Stimulated activated CD4-positive, alpha-beta T cell treated with anti-CD3 and anti-CD28 coated beads, Interleukin-4, amount 100 ng/mL, for 1 hour (primary cell): ENCODE measurements around the gene ATP5PF.
"Not testable (repeated sequence)": the region's sequence is repeated elsewhere in the genome, so short reads cannot be mapped to it uniquely, and the experiment has no call there.

Source experiments
- DNase-seq: peaks from one replicate; pipeline ENCODE4 v3.0.0-alpha.2; 2020

Gene ATP5PF

DNA sequence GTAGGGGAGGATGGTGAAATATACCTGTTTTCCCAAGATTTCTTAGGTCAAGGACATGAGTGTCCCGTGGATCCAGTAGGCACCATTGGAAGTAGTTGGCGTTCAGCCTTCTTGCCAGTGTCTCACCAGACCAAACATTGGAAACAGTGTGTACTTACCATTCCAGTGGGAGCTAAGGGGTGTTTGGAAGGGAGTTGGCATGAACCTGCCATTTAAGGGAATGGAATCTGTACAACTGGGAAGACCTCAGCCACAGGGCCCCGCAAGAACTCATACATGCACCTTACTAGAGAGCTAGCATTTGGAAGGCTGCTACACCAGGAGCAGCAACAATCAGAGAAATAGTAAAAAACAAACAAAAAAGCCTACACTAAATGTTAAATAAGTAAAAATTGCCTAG, 12.7 kb downstream of the ATP5PF start:
- no peak for DNase-seq

DNA sequence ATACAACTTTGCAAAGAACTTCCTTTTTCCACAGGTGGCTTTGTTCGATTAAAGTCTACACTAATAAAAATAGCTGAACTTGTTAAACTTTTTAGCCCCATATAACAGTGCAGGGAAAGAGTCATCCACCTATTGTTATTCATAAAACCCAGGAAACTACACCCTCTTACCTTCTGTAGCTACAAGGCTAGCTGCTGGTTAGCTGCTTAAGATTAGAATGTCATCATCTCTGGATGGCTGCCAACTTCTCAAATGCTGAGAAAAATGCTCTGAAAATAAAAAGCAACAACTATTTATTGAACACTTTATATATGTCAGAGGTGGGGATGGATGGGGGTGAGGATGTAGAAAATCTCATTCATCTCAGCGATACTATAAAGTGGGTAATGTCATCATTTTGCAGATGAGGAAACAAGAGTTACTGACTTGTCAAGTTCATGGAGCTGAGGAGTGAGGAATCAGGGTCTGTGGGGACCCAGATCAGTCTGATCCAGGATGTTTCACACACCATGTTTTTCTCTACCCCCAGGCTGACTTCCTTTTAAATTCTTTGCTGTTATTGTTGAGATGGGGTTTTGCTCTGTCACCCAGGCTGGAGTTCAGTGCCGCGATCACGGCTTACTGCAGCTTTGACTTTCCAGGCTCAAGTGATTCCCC, 17.1 kb downstream of the ATP5PF start:
- DNase-seq = no peak

DNA sequence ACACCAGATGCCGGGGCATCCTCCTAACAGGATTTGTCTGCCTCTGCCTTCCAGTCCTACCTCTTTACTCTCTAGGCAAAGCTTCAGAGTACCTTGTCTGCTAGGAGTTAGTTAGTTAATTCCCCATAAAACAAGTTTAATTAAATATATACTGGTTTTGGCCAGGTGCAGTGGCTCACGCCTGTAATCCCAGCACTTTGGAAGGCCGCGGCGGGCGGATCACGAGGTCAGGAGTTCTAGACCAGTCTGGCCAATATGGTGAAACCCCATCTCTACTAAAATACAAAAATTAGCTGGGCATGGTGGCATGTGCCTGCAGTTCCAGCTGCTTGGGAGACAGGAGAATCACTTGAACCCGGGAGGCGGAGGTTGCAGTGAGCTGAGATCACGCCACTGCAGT, 20.6 kb downstream of the ATP5PF start:
- DNase-seq = not testable (repeated sequence)

DNA sequence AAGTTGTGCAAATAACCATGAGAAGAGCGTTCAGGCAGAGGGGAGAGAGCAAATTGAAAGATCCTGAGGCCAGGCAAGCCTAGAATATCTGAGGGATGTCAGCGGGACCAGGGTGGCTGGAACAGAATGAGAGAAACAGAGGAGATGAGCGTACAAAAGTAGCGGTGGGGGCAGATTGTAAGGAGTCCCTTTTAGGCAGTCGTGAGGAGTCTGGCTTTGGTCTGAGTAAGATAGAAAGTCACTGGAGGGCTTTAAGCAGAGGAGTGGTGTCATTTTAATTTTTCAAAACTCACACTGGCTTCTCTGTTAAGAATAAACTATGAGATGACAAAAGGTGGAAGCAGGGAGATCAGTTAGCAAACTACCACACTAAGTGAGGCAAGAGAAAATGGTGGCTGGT, 24.2 kb downstream of the ATP5PF start:
- no peak for DNase-seq

DNA sequence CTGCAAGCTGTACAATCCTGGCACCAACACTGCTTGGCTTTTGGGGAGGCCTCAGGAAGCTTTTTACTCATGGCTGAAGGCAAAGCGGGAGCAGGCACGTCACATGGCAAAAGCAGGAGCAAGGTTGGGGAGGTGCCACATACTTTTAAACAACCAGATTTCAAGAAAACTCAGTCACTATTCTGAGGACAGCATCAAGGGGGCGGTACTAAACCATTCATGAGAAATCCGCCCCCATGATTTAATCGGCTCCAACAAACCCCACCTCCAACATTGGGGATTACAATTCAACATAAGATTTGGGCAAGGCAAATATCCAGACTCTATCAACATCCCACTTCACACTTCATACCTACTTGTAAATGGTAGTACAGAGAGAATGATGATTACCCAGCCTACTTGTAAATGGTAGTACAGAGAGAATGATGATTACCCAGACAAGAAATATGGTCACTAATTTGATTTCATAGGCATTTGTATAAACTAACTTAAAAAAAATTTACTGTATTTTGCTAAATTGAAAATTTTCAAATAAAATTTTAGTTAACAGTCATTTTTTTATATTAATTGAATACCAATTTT, 24.9 kb downstream of the ATP5PF start:
- no peak for DNase-seq

DNA sequence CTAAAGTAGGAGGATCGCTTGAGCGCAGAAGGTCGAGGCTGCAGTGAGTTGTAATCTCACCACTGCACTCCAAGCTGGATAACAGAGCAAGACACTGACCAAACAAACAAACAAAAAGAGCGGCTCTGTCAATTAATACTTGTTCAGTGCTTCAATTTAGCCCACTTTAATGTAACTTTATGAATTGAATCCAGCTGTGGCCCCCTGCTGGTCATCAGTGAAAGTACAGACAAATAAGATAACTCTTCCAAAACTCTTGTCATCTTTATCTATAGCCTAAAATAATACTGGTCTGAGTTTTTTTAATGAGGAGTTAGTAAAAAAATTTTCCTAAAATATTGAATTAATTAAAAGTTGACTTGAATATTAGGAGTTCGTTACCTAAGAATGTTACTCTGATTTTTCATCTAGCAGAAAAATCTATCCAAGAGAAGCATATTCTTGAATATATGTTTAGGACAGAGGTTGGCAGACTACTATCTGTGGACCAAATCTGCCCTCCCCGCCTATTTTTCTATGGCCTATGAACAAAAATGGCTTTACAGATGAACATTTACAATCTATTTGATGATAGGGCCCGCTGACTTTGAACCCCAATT, 26.1 kb downstream of the ATP5PF start:
- peak; percentile 29 for DNase-seq

DNA sequence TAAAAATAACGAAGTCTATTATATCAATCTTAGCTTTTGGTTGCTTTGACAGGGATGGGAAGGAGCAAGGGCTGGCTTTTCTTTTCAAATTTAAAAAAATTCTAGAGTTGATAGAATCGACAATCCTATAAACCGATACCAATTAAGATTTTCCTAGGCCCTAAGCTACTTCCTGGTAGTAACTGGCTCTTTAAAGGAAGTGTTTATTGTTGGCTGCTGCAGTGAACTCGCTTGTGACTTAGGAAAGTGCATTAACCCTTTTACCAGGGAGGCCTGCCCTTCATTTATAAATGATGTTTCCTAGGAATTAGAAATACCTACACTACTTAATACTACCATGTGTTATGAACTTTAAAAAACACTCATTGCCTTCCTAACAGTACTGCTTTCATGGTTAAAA, 33.2 kb downstream of the ATP5PF start:
- DNase-seq = no peak

DNA sequence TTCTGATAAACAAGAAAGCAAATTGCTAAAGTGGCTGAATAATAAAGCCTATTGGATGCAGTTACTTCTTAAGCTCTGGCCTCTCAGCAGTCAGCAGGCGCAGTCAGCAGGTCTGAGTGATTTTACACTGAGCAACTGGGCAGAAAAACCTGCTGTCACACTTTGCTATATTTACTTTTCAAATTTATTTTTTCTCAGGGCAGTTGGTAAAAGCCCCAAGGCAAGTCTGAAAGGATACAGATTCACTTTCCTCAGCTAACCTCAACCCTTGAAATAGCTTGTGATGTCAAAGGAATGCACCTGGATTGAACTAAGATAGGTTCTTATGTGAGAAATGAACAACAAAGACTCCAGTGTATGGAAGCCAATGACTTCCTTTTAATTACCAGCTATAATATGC, 34.0 kb downstream of the ATP5PF start:
- DNase-seq = no peak

DNA sequence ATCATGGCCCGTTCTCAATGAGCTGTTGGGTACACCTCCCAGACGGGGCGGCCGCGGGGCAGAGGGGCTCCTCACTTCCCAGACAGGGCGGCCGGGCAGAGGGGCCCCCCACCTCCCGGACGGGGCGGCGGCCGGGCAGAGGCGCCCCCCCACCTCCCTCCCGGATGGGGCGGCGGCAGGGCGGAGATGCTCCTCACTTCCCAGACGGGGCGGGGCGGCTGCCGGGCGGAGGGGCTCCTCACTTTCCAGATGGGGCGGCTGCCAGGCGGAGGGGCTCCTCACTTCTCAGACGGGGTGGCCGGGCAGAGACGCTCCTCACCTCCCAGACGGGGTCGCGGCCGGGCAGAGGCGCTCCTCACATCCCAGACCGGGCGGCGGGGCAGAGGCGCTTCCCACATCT, 39.2 kb downstream of the ATP5PF start:
- not testable (repeated sequence) for DNase-seq

DNA sequence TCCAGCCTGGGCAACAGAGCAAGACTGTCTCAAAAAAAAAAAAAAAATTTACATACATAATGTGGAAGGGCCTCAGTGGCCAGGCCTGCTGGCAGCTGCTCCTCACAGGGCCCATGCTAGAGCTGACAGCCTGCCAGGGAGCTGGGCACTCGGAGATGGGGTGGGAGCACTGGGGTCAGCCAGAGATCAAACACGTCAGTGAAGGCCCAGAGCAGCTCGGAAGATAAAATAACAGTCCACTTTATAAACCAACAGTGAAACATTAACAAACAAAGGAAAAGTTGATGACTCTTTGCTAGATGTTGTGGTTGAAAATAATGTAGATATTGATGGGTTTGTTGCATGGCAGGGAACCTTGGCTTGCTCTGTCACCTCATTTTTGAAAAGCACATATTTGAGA, 42.7 kb downstream of the ATP5PF start:
- DNase-seq = no peak

DNA sequence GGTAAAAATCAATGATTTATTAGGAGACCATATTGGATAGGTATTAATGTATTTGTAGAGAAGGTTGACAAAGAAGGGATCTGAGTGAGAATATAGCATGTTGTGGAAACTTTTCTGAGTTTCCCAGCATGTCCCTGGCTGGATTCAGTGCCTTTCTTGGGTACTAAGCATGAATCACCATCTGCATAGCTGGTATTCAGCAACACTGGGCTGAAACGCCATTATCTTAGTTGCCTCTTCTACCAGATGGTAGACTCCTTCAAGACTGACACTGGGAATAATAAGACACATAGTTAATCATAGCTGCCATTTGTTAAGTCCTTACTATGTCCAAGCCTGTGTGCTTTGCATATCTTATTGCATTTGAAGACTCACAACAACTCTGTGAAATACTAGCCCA, 45.5 kb downstream of the ATP5PF start:
- no peak for DNase-seq

DNA sequence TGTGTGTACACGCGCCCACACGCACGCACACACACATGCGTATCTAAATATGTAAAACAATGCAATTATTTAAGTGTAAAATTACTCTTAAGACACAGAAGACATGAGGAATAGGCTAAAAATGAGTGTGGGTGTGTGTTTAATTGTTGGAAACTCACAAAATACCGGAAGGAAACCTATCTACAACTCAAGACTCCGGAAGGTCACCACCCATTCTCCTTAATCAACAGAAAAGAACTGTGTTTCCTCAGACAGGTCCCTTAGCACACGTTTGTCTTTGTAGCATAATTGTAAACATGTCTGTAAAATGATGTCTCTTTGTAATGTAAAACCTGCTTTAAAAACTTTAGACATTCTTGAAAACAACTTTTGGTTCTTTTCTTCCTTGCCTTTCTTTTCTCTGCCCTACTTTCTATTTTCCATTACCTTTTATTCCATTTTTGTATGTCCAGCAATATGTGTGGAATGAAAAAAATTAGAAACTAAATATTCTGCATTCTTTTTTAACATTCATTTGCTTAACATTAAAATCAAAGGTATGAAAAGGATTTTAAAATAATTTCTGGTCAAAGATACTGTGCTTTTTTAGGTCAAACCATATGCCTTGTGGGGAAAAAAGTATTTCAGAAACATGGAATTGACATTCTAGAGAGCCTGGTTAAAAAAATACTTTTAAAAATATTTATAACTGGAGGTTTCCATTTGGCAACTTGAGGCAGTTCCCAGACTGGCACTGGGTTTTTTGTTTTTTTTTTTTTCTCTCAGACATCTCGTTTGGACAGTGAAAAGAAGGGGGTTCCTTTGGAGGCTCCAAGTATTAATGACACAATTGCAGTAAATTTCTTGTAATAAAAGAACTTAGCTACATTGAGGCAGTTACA, 46.2 kb downstream of the ATP5PF start:
- DNase-seq = no peak

DNA sequence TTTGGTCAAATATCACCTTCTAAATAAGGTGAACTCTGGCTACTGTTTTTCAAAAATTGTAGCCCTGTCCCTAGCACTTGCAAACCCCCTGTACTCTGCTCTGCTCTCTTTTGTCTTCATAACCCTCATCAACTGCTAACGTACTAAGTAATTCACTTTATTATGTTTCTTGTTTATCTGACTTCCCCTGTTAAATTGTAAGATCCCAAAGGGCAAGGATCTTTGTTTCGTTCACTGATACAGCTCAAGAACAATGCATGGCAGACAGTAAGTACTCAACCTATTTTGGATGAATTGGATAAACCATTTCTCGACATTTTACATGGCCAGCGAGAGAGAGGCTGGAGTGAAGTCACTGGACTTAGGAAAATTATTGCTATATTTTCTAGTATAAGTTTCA, 46.9 kb downstream of the ATP5PF start:
- no peak for DNase-seq

DNA sequence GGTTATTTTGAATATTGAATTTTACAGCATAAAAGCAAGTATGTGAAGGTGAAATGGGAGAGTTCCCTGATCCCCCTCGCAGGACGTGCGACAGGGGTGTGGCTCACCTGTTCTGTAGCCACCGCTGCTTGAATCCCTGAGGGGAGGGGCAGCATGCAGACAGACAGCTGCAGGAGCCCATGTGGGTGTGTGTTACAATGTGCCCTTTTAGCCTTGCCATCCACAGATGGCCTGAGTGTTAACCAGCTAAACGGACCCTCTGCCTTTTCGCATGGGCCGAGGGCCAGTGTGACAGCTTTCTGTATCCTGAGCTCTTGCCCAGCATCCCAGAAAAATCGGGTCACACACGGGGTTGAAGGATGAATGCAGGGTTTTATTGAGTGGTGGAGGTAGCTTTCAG, 52.3 kb downstream of the ATP5PF start:
- no peak for DNase-seq

DNA sequence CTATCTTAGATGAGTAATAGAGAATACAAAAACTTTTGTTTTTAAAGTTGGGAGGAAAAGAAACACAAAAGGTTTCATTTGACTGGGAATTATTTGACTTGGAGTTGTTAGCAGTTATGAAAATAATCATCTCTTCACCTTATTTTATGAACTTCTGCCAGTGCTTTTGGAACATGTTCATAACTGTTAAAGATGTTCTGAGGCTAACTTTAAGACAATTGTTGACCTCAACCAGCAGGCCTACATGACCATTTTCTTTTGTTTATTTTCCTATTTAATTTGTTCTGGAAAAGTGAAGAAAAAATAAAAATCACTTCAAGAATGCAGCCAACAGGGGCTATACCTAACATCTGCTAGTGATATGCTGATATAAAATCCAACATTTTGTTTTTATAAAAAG, 58.3 kb downstream of the ATP5PF start:
- DNase-seq = no peak
